Activated effector memory CD4-positive, alpha-beta T cell treated with Interleukin-2 at 50 U/mL for 16 hours (primary cell): ENCODE data around the gene SULF2.

Source experiments
- DNase-seq: peaks from one replicate; pipeline ENCODE4 v3.0.0-alpha.2; 2020

Gene SULF2

GRCh38 chr20:47667531-47668312 lies 117.6 kb downstream of the SULF2 start:
- no peak for DNase-seq

DNA sequence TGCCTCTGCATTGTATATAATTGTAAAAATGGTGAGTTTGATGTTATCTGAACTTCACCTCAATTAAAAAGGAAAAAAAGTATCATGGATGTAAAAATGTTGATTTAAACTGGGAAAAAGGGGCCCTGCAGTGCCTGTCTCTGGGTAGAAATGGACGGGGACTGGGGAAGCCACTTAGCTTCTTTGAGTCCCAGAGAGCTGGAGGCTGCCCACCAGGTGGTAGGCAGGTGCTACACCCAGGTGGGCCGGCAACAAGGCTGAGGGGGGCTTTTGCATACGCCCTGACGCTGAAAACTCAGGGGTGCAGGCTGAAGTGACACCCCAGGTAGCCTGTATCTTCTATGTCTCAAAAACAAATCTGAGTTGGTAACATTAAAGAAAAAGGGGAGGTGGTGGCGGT lies 118.2 kb downstream of the SULF2 start:
- no peak for DNase-seq

DNA sequence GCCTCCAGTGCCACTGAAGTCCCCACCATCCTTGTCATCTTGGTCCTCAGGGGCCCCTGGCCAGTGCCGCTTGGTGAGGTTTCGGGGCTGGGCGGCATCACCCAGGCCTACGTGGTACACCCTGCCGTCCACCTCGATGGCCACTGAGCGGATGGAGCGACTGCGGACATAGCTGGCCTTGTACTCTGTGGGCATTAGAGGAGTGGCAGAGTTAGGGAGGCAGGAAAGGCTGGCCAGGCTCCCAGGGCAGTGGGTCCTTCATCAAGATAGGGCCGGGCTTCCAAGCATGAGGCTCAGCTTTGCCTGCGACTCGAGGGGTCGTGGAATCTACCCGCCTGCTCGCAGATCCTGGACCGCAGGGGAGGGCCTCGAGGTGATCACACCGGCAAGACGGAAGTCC lies 119.0 kb downstream of the SULF2 start:
- DNase-seq, result no peak

- DNase-seq, result no peak
Measured at GRCh38 chr20:47665221-47665991, 119.9 kb downstream of the SULF2 start.

- no peak for DNase-seq
Measured at GRCh38 chr20:47664744-47665143, 120.5 kb downstream of the SULF2 start.

DNA sequence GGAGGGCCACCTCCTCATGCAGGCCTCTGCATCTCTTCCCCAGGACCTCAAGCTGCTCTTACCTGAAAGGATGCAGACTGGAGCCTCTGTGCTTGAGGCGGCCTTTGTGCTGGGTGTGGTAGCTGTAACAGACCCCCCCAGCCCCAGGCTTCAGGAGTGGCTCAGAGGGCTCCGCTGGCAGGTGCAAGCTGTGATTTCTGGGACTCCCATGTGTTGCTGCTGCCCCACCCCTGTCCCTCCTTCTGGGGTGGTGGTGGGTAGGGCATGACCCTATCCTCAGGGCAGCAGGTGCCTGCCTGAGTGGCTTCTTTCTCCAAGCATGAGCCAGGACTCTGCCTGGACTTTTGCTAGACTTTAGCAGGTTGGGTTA lies 121.2 kb downstream of the SULF2 start:
- no peak for DNase-seq

GRCh38 chr20:47663354-47664067 lies 121.8 kb downstream of the SULF2 start:
- DNase-seq, result peak; percentile 56

DNA sequence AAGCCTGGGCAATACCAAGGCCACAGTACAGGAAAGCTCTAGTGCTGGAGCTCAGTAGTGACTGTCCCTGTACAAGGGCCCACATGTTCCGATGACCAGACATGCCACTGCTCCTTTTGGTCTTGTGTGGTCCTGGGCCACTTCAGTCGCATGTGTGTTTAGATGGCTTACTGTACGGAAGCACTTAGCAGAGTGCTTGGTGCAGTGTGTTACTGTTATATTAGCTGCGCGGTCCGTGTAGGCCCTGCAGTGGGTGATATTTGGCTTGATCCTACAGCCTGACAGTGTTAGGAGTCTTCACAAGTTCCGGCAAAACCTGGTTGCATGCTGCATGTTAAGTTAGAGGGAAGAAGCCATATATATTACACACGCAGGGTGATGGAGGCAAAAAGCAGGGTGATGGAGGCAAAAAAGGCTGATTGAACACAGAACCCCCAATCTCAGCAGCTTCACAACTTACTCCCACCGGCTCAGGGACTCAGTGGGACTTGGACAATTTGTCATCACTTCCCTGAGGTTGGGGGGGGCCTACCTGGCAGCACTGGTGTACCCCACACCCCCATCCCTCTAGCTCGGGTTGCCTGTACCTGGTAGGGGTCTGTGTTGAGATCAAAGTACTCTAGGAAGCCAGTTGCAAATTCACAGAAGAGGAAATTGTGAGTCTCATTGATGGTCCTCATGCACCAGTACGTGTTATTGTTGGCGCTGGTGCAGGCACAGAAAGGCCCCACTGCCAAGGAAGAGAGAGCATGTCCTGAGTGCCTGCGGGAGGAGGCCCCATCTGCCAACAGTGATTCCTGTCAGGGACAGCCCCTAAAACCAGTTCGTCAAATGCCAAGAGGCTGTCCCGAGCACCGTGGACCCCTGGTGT lies 122.6 kb downstream of the SULF2 start:
- DNase-seq, result no peak

- DNase-seq, result no peak
Measured at GRCh38 chr20:47661714-47662113, 123.6 kb downstream of the SULF2 start.

DNA sequence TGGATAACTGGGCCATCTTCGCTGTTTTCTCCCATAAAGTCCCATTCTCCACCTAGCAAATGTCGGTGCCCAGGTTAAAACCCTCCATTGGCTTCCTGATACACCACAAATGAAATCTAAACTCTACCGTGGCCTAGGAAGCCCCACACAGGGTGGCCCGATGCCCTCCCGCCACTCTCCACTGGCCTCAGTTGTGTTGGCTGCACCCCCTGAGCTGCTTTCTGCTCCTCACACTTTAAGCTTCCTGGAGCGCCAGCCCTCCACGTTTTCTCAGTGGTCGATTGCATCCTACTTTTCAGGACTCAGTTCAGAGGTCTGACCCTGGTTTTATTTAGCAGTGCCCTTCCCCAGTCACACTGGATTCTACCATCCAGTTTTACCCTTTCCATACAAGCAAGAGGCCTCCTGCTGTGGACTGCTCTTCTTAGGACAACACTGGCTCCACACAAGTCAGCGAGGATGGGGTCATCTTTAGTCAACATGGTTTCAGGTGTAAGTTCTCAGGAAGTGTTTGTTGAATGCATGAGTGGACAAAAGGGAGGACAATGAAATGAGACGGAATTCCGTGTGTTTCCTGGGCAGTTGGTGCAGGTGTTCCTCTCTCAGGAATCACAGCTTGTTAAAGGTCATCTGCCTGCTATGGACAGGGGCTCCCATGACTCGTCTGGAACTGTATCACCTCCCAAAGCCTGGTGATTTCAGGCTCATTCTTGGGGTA lies 124.1 kb downstream of the SULF2 start:
- DNase-seq, result no peak

- no peak for DNase-seq
Measured at GRCh38 chr20:47660602-47660905, 124.7 kb downstream of the SULF2 start.

GRCh38 chr20:47659904-47660601 lies 125.2 kb downstream of the SULF2 start:
- DNase-seq, result no peak

DNA sequence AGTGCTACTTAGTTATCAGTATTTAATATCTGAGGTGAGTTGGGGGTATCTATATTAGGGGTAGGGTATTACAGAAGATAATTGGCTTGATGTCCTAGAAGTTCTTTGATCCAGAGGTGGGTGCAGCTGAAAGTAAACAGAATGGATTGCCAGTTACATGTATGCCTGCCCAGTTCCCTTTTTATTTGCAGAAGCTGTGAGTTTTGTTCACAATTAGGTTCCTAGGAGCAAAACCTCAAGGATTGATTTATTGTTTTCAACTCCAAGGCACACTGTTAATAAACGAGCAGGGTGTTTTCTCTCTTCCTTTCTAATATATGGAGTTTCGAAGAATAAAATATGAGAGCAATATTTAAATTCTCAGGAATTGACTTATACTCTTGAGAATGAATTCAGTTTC lies 129.0 kb downstream of the SULF2 start:
- no peak for DNase-seq

DNA sequence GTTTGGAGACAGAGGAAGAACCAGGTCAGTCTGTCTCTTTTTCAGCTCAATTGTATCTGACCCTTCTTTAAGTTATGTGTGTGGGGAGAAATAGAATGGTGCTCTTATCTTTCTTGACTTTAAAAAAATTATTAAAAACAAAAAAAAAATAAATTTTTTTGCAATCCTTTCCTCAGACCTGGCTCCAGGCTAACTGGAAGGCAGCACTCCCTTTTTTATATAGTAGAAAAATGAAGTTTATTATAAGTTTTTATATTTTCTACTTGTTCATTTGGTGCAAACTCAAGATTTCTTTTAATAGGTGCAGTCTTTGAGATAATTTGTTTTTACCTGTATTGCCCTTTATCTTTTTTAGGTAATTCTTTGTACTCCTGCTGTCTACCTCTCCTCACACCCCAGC lies 129.6 kb downstream of the SULF2 start:
- no peak for DNase-seq

DNA sequence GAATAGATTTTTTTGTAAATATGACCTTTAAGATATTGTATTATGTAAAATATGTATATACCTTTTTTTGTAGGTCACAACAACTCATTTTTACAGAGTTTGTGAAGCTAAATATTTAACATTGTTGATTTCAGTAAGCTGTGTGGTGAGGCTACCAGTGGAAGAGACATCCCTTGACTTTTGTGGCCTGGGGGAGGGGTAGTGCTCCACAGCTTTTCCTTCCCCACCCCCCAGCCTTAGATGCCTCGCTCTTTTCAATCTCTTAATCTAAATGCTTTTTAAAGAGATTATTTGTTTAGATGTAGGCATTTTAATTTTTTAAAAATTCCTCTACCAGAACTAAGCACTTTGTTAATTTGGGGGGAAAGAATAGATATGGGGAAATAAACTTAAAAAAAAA lies 130.9 kb downstream of the SULF2 start:
- no peak for DNase-seq

- no peak for DNase-seq
Measured at GRCh38 chr20:47653869-47654268, 131.4 kb downstream of the SULF2 start.

DNA sequence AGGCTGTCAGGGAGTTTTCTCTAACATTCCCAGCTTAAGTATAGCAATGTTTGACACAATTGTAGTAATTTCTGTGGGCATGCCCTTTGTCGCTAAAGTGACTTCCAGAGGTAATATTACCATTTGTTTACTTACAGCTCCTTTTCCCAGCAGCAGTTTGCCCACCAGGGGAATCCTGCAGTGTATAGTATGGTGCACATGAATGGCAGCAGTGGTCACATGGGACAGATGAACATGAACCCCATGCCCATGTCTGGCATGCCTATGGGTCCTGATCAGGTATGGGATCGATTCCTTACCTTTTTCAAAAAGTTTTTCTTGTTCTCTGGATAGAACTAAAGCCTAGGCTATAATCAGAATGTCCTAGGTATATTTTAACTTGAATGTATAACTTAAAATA lies 132.5 kb downstream of the SULF2 start:
- no peak for DNase-seq

DNA sequence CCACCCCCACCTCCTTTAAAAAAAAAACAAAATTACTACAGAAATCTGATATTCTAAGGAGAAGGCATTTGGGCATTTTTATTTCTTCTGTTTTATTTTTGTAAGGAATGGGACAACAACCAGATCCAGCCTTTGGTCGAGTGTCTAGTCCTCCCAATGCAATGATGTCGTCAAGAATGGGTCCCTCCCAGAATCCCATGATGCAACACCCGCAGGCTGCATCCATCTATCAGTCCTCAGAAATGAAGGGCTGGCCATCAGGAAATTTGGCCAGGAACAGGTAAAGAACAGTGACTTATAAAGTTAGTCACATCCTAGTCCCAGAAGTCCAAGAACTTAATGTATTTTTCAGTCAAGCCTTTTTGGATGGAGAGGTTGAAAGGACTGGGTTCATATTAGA lies 133.0 kb downstream of the SULF2 start:
- no peak for DNase-seq

- no peak for DNase-seq
Measured at GRCh38 chr20:47648943-47649342, 136.3 kb downstream of the SULF2 start.

DNA sequence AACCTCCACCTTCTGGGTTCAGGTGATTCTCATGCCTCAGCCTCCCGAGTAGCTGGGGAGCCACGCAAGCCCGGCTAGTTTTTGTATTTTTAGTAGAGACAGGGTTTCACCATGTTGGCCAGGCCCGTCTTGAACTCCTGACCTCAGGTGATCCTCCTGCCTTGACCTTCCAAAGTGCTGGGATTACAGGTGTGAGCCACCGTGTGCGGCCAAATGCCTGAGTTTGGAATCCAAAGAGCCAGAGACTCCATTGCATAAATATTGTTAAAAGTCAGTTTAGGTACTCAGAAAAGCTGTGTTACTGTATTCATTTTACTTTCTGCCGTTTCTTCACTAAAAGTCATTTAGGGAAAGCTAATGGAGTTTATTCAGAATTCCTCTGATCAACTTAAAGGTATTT lies 137.3 kb downstream of the SULF2 start:
- DNase-seq, result no peak

- DNase-seq, result no peak
Measured at GRCh38 chr20:47645632-47646031, 139.6 kb downstream of the SULF2 start.

GRCh38 chr20:47642624-47643023 lies 142.7 kb downstream of the SULF2 start:
- DNase-seq, result no peak
